Lung (tissue), 12 donors: ENCODE data around the gene CRISP2. TPM values are rescaled to one million over a fixed set of nuclear protein-coding genes. Genes with fewer than 3 reads are reported as not detected.

Experiments
- ATAC-seq: fragments of 200-7000 bp; cut with Tn5 transposase; one replicate; pipeline ENCODE4 v1.9.1; 2020; ENCODE audit warnings: moderate number of reproducible peaks; ENCODE audit not compliant: insufficient read depth, low FRiP score
- DNase-seq, 3 donors: peaks; one replicate each; pipeline ENCODE4 v3.0.0-alpha.2; 2013 to 2017
- H3K27ac ChIP-seq, 2 donors: one replicate each; pipeline ENCODE4 v1.5.1; 2013; ENCODE audit warnings: mild to moderate bottlenecking in 2 of 2, moderate library complexity in 2 of 2, control low read depth in 1 of 2, inconsistent platforms in 1 of 2, low read depth in 1 of 2, low read length in 1 of 2
- H3K27me3 ChIP-seq, 3 donors: one replicate each; pipeline ENCODE4 v1.5.1; 2013; ENCODE audit warnings: low read length in 2 of 3; ENCODE audit not compliant: control insufficient read depth in 3 of 3, insufficient read depth in 3 of 3
- H3K36me3 ChIP-seq, 4 donors: one replicate each; pipeline ENCODE4 v1.5.1; 2013; ENCODE audit warnings: low read length in 4 of 4, mild to moderate bottlenecking in 1 of 4, moderate library complexity in 1 of 4; ENCODE audit not compliant: control insufficient read depth in 4 of 4, insufficient read depth in 4 of 4
- H3K4me1 ChIP-seq, 5 donors: one replicate each; pipeline ENCODE4 v1.5.1; 2013; ENCODE audit warnings: low read length in 5 of 5, mild to moderate bottlenecking in 2 of 5, moderate library complexity in 1 of 5; ENCODE audit not compliant: control insufficient read depth in 5 of 5, insufficient read depth in 5 of 5
- H3K4me3 ChIP-seq: one replicate; pipeline ENCODE4 v1.5.1; 2013; ENCODE audit warnings: mild to moderate bottlenecking, control low read depth, moderate library complexity
- H3K9ac ChIP-seq, 2 donors: one replicate each; pipeline ENCODE4 v1.5.1; 2013; ENCODE audit warnings: low read length in 2 of 2, control low read depth in 1 of 2; ENCODE audit not compliant: insufficient read depth in 1 of 2
- H3K9me3 ChIP-seq, 4 donors: one replicate each; pipeline ENCODE4 v1.5.1; 2013; ENCODE audit warnings: low read length in 3 of 4, mild to moderate bottlenecking in 1 of 4, moderate library complexity in 1 of 4; ENCODE audit not compliant: control insufficient read depth in 4 of 4, insufficient read depth in 3 of 4
- WGBS, 2 donors: extraction: QIAGEN DNeasy Blood & Tissue Kit; methylation state at CpG; one replicate each; pipeline ENCODE4 v1.1.7; 2013; 5-methylcytosine and 5-hydroxymethylcytosine counted together
- polyA plus RNA-seq, 2 donors: library from polyadenylated mRNA; stranded (reverse); fragments of 200-250 nt; gene quantifications; one replicate each; pipeline ENCODE4 v1.2.1, GENCODE V29; 2013
- total RNA-seq, 2 donors: library from RNA; depleted of rRNA in 1 of 2; stranded (reverse); fragments of >200 nt in 1 of 2; gene quantifications; one replicate each; pipeline ENCODE4 v1.2.1, GENCODE V29; 2014 to 2021
- TF ChIP-seq, protein P1 (sequence below): IDR thresholded peaks from 2 replicates; pipeline ENCODE4 v1.5.1; 2012; ENCODE audit warnings: mild to moderate bottlenecking; ENCODE audit errors: control extremely low read depth, extremely low read depth
- donor health status: control.
- donor health status: control.
- donor health status: Bipolar disorder and iron deficiency.
- donor health status: healthy.
- donor health status: DM: yes; HTN: yes; CAD: no.

The CRISP2 gene
- total and polyA plus RNA-seq, 4 donors, result 0.28 to 4.0 (median 1.3) TPM

DNA sequence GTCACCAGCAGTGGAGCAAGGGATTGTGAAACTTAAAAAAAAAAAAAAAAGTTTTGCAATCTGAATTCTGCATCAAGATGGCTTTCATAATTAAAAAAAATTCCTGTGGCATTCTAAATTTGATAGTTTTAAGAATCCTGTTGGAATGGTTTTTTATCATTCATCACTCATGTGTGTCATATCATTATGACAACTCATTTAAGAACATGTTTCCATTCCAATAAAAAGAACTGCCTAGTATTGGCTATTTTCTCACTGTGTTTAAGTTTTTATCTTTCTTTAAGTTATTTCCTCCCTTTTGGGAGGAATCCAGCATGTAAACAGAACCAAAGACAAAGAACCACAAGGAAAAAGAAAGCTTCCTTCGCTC is 50.5 kb downstream of the CRISP2 start:
- DNase-seq, result peak in 2 of 3 donors; percentile 91
- ATAC-seq, result no peak
- 38 to 47% methylated on average over 1 of the region's 1 CpG for WGBS, 2 donors
- Histone ChIP-seq H3K4me3 (no peak overlapping the region), H3K27ac (no peak overlapping the region), H3K36me3 (no peaks in the 10 kb centered on the region), H3K9me3 (no peaks in the 10 kb centered on the region), H3K27me3 (no peaks in the 10 kb centered on the region), H3K4me1 (peaks cover 0 to 11% (median 0%) of the 10 kb centered on the region in 5 donors), H3K9ac (no peak overlapping the region)
- TF ChIP-seq, protein P1, sequence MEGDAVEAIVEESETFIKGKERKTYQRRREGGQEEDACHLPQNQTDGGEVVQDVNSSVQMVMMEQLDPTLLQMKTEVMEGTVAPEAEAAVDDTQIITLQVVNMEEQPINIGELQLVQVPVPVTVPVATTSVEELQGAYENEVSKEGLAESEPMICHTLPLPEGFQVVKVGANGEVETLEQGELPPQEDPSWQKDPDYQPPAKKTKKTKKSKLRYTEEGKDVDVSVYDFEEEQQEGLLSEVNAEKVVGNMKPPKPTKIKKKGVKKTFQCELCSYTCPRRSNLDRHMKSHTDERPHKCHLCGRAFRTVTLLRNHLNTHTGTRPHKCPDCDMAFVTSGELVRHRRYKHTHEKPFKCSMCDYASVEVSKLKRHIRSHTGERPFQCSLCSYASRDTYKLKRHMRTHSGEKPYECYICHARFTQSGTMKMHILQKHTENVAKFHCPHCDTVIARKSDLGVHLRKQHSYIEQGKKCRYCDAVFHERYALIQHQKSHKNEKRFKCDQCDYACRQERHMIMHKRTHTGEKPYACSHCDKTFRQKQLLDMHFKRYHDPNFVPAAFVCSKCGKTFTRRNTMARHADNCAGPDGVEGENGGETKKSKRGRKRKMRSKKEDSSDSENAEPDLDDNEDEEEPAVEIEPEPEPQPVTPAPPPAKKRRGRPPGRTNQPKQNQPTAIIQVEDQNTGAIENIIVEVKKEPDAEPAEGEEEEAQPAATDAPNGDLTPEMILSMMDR, result no peak

DNA sequence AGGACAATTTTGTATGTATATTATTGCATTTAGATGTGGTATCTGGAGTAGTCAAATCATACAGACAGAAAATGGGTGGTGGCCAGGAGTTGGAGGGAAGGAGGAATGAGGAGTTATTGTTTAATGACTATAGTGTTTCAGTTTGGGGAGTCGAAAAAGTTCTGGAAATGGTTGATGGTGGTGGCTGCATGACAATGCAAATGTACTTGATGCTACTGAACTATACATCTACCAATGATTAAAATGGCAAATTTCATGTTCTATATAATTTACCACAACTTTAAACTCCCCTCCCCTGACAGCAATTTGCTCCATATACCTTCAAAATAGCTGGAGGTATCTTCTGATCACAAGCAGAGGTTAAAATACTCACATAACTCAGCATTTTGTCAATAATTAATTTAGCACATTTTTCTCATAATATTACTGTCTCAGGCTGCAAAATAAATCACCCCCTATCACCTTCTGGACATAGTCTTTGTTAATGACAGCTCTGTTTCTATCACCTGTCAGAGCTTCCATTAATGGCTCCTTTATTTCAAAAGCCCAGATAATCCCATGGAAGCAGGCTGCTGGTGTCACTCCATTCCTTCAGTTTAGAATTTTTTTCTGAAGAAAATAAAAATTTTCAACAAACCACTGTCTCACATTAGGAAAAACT is 51.0 kb downstream of the CRISP2 start:
- Histone ChIP-seq H3K27ac (no peak overlapping the region), H3K36me3 (no peaks in the 10 kb centered on the region), H3K9me3 (no peaks in the 10 kb centered on the region), H3K4me3 (no peak overlapping the region), H3K4me1 (peaks cover 0 to 11% (median 0%) of the 10 kb centered on the region in 5 donors), H3K27me3 (no peaks in the 10 kb centered on the region), H3K9ac (no peak overlapping the region)
- DNase-seq (no peak), ATAC-seq (no peak)
- 44 to 88% methylated on average over 1 of the region's 1 CpG for WGBS, 2 donors
- TF ChIP-seq, protein P1, result no peak

DNA sequence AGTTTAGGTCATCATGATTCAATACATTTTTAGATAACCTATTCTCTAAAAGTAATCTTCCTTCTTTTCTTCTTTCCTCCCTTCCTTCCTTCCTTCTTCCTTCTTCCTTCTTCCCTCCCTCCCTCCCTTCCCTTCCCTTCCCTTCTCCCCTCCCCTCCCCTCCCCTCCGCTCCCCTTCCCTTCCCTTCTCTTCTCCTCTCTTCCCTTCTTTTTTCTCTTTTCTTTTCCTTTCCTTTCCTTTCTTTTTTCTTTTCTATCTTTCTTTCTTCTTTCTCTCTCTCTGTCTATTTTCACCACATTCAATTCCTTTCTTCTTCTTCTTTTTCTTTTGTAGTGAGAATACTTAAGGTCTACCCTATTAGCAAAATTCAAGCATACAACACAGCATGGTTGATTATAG is 59.4 kb downstream of the CRISP2 start:
- ATAC-seq, result no peak
- Histone ChIP-seq H3K27me3 (no peaks in the 10 kb centered on the region), H3K9ac (no peak overlapping the region), H3K9me3 (no peaks in the 10 kb centered on the region), H3K36me3 (no peaks in the 10 kb centered on the region), H3K4me1 (peaks cover 0 to 4% (median 0%) of the 10 kb centered on the region in 5 donors), H3K27ac (no peak overlapping the region), H3K4me3 (no peak overlapping the region)
- no peak for DNase-seq
- WGBS, 2 donors, result 97 to 100% methylated on average over 1 of the region's 1 CpG
- TF ChIP-seq, protein P1, result no peak

GRCh38 chr6:49653438-49653837 is 59.9 kb downstream of the CRISP2 start:
- ATAC-seq (no peak), DNase-seq (no peak)
- WGBS, 2 donors, result 73 to 85% methylated on average over 2 of the region's 2 CpGs
- Histone ChIP-seq H3K9me3 (no peaks in the 10 kb centered on the region), H3K4me3 (no peak overlapping the region), H3K36me3 (no peaks in the 10 kb centered on the region), H3K9ac (no peak overlapping the region), H3K27ac (no peak overlapping the region), H3K27me3 (no peaks in the 10 kb centered on the region), H3K4me1 (peaks cover 0 to 4% (median 0%) of the 10 kb centered on the region in 5 donors)
- TF ChIP-seq, protein P1, result no peak
